ENCODE data around the gene CHRND.
"Not testable (repeated sequence)": the region's sequence is repeated elsewhere in the genome, so short reads cannot be mapped to it uniquely, and the experiment has no call there.

CHRND gene

DNA sequence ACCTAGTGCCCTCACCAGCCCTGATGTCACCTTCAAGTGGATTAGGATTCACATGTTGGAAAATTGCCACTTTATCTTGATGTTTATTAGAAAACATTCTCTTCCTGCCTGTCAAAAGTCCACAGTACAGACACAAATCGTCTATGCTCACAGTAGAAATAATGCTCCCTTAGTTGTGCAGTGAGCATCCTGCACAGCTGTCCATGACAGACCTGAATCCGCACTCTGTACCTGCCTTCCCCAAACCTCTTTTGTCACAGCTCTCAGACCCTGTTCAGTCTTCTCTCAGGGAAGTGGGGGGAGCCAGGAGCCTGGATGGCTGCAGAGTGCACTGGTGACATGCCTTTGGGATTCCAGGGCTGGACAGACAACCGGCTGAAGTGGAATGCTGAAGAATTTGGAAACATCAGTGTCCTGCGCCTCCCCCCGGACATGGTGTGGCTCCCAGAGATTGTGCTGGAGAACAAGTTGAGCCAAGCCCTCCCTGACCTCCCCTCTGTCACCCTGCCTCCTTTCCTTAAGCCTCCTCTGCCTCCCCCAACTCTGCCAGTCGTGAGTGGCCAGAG lies 2.0 kb downstream of the CHRND start:
- no peak for DNase-seq (ENCODE audit: low read depth)

DNA sequence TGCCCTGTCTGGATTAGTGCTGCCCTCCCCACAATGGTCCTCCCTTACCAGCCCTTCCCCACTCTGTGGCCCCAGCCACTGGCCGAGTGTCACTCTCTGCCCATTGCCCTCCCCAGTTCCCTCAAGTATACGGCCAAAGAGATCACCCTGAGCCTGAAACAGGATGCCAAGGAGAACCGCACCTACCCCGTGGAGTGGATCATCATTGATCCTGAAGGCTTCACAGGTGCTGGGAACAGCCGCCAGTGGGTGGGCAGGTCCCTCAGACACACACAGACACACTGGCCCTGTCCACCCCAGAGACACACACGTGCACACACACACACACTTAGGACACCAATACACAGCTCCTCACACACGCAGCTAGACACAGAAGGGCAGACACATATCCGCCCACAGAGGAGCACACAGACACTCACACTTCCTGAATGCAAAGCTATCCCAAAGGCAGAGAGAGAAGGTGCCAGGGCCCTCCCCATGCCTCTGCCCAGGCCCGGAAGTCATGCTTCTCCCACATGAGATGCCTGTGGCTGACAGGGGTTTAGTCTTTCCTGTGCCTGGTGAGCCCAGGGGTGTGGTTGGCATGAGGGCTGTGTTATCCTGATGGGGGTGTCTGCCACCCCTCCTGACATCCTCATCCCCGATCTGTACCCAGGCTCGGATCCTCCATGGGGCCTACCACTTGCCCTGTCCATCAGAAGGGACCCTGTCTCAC lies 2.9 kb downstream of the CHRND start:
- DNase-seq (ENCODE audit: low read depth) = no peak

DNA sequence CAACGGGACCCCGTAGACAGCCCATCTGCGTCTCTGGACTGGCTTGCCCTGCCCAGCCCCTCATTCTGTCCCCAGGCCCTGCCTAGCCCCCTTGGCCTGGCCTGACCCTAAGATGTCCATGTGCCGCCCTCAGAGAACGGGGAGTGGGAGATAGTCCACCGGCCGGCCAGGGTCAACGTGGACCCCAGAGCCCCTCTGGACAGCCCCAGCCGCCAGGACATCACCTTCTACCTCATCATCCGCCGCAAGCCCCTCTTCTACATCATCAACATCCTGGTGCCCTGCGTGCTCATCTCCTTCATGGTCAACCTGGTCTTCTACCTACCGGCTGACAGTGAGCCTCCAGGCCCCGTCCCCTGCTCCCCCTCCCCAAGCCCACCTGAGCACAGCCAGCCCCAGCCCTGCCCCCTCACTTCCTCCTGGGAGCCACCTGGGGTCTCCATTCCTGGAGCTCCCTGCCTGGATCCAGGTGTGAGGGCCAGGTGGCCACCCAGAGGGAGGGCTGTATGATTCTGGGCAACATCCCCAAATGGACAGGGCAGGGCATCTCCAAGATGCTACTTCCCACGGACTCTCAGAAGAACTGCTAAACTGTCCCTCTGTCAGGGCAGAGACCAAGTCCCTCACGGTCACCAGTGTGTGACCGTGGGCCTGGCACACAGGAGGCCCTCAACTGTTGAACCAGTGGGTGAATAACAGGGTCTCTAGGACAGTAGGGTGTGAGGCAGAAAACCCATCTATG lies 4.0 kb downstream of the CHRND start:
- DNase-seq (ENCODE audit: low read depth) = no peak

DNA sequence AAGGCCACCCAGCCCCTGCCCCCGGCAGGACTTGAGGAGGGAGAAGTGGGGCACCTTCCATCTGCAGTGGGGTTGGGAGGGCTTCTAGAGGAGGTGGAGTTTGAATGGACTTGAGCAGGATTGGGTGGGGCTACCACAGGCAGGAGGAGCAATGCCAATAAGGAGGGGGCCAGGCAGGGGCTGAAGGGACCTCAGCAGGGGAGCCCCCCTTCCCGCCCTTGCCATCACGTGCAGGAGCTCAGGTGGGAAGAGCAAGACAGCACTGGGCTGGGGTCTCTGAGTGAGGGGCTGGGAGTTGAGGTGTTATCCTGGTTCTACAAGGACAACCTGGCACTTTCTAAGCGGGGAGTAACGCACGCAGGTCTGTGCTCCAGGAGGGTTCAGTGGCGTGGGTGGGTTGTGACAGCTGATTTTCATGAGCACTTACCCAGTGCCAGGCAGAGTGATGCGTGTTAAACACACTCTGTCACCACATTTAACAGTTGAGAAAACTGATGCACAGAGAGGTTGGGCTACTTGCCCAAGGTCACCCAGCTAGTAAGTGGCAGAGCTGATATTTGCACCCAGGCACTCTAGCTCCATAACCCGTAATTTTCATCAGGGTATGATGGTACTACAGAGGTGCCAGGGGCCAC lies 4.8 kb downstream of the CHRND start:
- DNase-seq (ENCODE audit: low read depth) = no peak

DNA sequence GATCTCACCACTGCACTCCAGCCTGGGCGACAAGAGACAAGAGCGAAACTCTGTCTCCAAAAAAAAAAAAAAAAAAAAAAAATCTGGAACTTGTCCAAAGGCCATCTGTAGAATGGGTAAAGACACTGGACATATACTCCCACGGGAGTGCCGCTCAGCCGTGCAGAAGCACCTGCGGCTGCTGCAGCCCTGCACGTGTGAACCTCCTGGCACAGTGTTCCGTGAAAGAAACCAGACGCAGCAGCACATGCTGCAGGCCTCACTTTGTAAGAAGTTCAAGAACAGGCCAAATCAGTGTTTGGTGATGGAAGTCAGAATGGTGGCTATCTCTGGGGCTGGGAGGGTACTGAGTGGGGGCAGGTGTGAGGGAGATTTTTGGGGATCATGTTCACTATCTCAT lies 6.5 kb downstream of the CHRND start:
- DNase-seq (ENCODE audit: low read depth) = no peak

DNA sequence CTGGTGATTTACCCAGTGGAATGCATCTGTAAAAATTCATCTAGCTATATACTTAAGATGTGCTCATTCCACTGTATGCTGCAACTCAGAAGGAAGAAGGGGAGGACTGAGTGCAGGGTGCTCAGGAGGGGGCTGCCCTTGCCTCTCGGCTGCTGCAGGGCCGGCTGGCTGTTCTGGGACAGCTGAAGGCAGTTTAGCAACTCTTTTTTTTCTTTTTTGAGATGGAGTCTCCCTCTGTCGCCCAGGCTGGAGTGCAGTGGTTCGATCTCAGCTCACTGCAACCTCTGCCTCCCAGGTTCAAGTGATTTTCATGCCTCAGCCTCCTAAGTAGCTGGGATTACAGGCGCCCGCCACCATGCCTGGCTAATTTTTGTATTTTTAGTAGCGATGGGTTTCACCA lies 6.9 kb downstream of the CHRND start:
- DNase-seq (ENCODE audit: low read depth) = not testable (repeated sequence)

DNA sequence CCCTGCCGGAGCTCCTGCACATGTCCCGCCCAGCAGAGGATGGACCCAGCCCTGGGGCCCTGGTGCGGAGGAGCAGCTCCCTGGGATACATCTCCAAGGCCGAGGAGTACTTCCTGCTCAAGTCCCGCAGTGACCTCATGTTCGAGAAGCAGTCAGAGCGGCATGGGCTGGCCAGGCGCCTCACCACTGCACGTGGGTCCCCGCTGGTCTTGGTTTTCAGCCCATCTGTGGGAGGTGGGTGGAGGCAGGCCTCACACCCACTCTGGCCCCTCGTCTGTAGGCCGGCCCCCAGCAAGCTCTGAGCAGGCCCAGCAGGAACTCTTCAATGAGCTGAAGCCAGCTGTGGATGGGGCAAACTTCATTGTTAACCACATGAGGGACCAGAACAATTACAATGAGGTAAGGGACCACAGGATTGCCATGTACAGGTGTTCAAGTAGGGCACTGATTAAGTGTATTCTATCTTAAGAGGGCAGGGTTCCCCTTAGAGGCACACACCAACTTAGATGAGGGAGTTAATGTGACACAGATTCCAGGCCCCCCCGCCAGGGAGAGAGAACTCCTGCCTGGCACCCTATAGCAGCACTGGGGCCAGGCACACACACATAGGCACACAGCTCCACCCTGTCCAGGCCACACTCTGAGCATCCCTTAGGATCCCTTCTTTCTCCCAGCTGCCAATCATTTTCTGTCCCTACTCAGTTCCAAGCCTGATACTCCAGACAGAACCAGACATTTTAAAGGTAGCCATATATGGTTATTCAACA lies 8.2 kb downstream of the CHRND start:
- DNase-seq (ENCODE audit: low read depth) = no peak

DNA sequence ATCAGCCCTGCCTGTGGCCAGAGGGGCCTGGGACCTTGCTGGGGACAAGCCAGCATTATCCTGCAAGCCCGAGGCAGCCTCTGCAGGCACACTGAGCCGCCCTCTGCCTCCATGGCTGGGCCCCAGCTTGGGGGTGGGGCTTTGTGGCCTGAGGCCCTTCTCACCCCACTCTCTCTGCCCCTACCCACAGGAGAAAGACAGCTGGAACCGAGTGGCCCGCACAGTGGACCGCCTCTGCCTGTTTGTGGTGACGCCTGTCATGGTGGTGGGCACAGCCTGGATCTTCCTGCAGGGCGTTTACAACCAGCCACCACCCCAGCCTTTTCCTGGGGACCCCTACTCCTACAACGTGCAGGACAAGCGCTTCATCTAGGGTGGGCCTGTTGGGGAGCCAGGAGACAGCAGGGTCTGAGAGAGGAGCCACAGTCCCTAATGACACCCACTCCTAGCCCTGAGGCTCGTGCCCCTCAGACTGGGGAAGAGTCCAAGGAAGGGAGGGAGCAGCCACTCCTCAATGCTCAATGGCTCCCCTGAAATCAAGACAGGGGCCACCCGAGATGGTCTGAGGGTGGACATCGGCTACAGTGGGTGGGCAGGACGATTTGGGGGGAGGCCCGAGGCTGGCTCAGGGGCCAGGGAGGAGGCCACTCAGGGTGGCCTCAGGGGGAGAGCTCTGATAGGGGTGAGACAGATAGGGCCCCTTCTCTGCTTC lies 9.1 kb downstream of the CHRND start:
- DNase-seq (ENCODE audit: low read depth) = no peak

DNA sequence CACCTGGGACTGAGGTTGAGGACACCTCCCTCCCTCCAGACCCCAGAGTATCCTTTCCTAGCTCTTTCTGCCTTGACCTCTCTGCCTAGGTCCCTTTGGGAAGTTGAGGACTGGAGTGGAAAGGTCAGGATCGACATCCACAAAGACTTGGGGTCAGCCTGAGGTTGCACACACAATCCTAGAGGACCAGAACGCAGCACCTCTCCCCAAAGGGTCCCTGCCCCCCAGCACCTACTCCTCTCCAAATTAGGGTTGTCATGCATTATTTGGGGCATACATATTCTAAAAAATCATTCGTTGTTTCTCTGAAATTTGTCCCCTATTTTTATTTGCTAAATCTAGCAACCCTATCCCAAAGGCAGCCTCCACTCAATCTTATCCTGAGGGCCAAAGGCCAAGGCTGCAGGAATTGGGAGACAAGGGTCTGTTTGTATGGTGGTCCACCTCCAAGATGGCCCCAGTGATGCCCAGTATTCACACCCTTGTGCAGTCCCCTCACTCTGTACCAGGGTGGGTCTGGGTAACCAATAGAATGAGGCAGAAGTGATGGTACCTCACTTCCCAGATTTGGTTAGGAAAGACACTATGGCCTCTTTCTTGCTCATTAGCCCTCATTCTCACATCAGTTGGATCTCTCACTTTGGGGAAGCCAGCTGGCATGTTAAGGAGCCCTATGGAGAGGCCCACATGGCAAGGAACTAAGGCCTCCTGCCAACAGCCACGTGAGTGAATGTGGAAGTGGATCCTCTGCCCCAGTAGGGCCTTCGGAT lies 10.0 kb downstream of the CHRND start:
- no peak for DNase-seq (ENCODE audit: low read depth)

DNA sequence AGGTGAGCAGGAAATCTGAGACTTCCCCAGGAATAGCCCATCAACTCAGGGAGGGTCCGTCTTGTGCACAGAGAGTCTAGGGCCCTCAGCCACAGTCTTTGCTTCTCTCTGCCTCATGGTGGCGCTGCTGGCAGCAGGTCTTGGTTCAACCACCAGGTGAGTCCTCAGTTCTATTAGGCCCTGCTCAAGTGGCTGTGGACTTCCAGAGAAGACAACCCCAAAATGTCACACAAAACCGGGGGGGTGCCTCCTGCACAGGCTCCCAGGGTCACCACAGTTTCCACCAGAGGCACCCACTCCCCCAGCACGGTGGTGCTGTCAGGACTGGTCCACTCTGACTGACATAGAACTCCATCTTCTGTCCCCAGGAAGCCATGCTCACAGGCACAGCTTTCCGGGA lies 11.1 kb downstream of the CHRND start:
- no peak for DNase-seq (ENCODE audit: low read depth)

DNA sequence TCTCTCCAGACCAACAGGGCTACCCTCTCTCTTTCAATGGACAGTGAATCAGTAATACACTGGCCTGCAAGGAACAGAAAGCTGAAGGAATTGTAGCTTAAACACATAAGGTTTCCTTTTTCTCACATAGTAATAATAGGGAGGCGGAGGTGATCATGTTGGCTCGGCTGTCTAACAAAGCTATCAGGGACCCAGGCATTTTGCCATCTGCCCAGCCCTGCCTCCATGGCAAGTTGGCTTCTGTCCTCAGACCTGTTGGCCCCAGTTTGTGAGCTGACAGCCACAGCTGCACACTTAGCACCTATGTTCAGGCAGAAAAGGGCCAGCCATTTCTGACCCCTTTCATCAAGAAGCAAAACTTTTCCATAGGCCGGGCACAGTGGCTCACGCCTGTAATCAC lies 11.5 kb downstream of the CHRND start:
- no peak for DNase-seq (ENCODE audit: low read depth)

DNA sequence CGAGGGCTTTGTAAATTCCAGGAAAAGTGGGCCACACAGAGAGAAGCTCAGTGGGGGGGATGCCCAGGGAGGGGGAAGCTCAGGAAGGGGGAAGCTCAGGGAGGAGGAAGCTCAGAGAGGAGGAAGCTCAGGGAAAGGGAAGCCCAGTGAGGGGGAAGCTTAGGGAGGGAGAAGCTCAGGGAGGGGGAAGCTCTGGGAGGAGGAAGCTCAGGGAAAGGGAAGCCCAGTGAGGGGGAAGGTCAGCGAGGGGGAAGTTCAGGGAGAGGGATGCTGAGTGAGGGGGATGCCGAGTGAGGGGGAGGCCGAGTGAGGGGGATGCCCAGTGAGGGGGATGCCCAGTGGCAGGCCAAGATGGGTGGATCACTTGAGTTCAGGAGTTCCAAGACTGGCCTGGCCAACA lies 12.7 kb downstream of the CHRND start:
- no peak for DNase-seq (ENCODE audit: low read depth)

DNA sequence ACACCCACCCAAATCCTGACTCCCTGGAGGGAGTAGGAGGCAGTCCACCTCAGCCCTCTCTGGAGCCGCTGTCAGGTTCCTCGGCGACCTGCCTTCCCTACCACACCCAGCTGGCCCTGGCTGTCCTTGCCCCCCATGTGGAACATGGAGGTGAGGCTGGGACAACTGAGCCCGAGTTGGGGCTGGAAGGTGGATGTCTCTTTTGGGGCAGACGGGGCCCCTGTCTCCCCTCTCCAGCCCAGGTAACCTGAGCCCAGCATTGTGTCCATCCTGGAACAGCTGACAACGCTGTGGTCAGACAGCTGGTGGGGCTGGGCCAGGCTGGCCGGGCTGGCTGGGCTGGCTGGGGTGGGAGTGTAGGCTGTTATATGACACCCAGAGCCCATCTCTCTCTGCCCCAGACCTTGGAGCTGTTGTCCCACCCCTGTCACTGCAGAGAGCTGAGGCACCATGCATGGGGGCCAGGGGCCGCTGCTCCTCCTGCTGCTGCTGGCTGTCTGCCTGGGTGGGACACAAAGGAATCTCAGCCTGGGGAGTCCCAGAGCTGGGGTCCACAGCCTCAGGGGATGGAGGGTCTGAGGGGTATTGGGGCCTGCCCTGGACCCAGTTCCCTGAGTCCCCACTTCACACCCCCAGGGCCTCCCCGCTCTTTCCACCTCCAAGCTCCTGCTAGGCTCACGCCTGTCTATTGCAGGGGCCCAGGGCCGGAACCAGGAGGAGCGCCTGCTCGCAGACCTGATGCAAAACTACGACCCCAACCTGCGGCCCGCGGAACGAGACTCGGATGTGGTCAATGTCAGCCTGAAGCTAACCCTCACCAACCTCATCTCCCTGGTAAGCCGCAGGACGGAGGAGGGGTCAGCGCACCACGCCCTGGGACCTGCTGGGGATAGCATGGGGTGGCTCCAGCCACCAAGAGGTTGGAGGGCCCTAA lies 13.6 kb downstream of the CHRND start, which contains the start of gene CHRNG:
TSS of gene CHRNG (plus strand) at position 395 of the 934 bp plus-strand sequence. CDS start at position 451, 56 bp downstream.
- DNase-seq (ENCODE audit: low read depth) = no peak

DNA sequence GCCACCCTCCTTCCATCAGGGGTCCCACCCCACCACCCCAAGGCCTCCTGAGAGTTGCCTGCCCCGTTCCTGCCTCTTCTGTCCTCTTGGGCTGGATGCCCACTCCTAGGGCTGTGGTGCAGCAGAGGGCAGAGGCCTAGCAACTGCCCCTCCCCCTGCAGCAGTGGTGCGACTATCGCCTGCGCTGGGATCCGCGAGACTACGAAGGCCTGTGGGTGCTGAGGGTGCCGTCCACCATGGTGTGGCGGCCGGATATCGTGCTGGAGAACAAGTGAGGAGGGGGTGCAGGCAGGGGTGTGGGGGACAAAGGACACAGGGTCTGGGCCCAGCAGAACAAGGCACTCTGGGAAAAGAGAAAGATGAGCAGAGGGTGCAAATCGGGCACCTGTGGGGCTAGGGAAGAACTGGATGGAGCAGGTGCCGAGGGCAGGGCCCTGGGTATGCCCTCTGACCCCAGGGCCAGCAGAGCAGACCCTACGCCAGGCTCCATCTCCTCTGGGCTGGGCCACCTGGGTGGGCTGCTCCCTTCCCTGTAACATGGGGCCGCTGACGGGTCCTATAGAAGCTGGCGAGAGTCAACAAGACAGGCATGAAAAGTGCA lies 14.6 kb downstream of the CHRND start:
- no peak for DNase-seq (ENCODE audit: low read depth)

DNA sequence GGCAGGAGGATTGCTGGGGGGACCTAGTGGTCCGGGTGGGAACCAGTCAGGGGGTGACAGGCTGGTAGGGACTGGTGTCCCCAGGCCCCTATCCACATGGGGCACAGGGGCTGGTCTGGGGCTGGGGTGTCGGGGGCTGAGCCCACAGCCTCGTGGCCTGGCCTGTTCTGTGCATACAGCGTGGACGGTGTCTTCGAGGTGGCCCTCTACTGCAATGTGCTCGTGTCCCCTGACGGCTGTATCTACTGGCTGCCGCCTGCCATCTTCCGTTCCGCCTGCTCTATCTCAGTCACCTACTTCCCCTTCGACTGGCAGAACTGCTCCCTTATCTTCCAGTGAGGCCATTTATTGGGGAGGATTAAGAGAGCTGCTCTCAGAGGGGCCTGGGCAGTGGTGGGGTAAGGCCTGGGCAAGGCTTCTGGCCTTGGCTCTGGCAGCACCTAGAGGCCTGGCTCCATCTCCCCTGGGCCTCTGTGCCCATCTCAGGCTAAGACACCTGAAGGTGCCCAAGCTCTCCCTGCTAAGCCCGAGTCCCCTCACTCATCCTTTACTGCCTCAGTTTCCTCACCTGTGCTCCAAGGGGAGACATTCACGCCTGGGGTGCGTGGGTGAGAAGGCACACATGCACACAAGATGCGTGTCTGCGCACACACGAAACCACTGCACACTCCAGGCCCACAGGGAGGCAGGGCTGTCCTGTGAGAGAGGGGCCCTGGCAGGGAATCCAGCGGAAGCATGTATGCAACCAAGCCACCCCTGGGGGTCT lies 15.4 kb downstream of the CHRND start:
- no peak for DNase-seq (ENCODE audit: low read depth)

DNA sequence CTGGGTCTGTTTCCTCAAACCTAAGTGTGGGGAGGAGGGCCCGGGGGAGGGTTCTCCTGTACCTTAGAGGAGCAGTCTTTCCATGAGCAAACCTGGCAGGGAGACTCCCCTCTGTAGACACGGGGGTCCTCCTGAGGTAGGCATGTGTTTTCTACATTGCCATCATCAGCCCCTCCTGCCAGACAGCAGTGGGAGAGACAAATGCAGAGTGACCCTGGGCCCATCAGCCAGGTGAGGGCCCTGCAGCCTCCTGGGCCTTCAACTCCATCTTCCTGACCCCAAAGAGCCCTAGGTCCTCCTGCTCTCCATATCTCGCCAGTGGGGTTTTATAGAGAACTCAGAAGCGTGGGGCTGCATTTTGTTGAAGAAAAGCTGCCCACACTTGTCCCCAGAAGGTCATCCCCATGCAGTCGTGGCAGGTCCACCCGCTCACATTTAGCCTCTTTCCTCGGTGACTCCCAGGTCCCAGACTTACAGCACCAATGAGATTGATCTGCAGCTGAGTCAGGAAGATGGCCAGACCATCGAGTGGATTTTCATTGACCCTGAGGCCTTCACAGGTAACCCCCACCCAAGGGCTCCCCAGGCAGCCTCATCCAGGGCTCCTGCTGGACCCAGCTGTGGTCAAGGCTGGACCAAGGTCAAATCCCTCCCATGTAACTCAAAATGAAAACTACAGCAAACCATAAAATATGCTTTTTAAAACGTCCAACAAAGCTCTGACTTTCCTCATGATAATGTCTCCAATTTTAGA lies 16.2 kb downstream of the CHRND start:
- DNase-seq (ENCODE audit: low read depth) = no peak

DNA sequence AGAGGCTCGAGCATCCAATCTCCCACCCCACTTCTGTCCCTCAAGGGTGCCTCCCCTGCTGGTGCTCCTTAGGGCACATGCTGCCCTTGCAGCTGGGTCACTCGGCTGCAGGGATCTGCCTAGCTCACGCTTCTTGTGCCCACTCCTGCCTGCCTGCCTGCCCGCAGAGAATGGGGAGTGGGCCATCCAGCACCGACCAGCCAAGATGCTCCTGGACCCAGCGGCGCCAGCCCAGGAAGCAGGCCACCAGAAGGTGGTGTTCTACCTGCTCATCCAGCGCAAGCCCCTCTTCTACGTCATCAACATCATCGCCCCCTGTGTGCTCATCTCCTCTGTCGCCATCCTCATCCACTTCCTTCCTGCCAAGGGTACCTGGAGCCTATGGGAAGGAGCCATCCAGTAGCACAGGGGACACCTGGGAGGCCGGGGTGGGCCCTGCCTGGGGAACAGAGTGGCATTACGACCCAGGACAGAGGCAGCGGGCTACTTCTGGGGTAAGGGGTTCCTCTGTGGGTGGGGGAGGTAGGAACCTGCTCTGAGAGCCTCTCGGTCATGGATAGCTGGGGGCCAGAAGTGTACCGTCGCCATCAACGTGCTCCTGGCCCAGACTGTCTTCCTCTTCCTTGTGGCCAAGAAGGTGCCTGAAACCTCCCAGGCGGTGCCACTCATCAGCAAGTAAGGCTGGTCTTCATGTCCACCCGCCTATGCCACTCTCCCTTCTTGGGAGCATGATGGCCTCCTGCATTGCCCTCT lies 16.9 kb downstream of the CHRND start:
- no peak for DNase-seq (ENCODE audit: low read depth)
